ENCODE results near the gene CLPSL2. TPM values are rescaled to one million over a fixed set of nuclear protein-coding genes. Genes with fewer than 3 reads are reported as not detected.

The CLPSL2 gene
- total RNA-seq, 4 donors from 2014 or later = not detected

DNA sequence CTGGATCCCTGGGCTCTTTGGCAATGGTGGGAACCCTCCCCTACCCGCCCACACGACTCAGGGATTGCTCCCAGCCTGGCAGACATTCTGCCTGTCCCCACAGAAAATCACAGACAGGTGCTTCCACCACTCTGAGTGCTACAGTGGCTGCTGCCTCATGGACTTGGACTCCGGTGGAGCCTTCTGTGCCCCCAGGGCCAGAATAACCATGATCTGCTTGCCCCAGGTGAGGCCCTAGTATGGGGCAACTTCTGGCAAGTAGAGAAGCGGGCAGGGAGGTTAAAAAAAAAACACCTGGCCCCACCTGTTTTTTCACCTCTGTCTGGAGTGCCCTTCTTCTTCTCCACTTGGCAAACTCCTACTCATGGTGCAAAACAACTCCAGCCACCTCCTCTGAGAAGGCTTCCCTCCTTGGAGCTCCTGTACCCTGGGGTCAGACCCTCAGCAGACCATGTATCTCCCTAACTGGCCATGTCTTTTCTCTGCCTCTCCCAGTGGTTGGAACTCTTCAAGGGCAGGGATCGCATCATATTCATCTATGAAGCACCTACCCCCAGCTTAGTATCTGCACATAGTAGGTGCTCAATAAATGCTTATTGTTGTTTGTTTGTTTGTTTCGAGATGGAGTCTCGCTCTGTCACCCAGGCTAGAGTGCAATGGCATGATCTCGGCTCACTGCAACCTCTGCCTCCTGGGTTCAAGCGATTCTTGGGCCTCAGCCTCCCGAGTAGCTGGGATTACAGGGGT lies 1.1 kb downstream of the CLPSL2 start:
- no peak overlapping the region for H3K4me3 ChIP-seq
- no peak for TF ChIP-seq POLR2A (IDR thresholded peaks at IDR 0.05)
- TF ChIP-seq, protein P1, sequence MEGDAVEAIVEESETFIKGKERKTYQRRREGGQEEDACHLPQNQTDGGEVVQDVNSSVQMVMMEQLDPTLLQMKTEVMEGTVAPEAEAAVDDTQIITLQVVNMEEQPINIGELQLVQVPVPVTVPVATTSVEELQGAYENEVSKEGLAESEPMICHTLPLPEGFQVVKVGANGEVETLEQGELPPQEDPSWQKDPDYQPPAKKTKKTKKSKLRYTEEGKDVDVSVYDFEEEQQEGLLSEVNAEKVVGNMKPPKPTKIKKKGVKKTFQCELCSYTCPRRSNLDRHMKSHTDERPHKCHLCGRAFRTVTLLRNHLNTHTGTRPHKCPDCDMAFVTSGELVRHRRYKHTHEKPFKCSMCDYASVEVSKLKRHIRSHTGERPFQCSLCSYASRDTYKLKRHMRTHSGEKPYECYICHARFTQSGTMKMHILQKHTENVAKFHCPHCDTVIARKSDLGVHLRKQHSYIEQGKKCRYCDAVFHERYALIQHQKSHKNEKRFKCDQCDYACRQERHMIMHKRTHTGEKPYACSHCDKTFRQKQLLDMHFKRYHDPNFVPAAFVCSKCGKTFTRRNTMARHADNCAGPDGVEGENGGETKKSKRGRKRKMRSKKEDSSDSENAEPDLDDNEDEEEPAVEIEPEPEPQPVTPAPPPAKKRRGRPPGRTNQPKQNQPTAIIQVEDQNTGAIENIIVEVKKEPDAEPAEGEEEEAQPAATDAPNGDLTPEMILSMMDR (IDR thresholded peaks at IDR 0.05) = no peak
- H3K27me3 ChIP-seq = peaks cover 0 to 14% of the 10 kb centered on the region in 2 donors
- no peak overlapping the region for H3K27ac ChIP-seq
- DNase-seq = no peak
- no peaks in the 10 kb centered on the region for H3K36me3 ChIP-seq
- peaks cover 0 to 7% (median 0%) of the 10 kb centered on the region in 4 donors for H3K4me1 ChIP-seq
- no peaks in the 10 kb centered on the region for H3K9me3 ChIP-seq

DNA sequence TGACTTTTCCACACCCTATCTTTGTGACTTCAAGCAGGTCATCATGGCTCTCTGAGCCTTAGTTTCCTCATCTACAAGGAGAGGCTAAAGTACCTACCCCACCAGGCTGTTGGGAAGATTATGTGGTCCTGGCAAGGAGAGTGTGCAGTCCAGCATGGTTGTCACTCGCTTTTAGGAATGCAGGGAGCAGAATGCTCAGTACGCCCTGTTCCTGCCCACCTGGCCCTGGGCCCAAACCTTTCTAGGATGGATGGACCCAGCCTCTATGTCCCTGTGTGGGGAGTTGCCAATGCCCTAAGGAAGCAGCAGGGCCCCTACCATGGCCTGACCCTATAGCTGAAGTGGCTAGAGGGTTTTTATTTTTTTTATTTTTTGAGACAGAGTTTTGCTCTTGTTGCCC lies 2.0 kb downstream of the CLPSL2 start:
- no peaks in the 10 kb centered on the region for H3K36me3 ChIP-seq
- H3K27ac ChIP-seq = no peak overlapping the region
- DNase-seq = no peak
- peaks cover 0 to 7% (median 0%) of the 10 kb centered on the region in 4 donors for H3K4me1 ChIP-seq
- no peak for TF ChIP-seq POLR2A (IDR thresholded peaks at IDR 0.05)
- TF ChIP-seq, protein P1 (IDR thresholded peaks at IDR 0.05) = no peak
- no peaks in the 10 kb centered on the region for H3K9me3 ChIP-seq
- no peak overlapping the region for H3K4me3 ChIP-seq
- peaks cover 0 to 14% of the 10 kb centered on the region in 2 donors for H3K27me3 ChIP-seq

DNA sequence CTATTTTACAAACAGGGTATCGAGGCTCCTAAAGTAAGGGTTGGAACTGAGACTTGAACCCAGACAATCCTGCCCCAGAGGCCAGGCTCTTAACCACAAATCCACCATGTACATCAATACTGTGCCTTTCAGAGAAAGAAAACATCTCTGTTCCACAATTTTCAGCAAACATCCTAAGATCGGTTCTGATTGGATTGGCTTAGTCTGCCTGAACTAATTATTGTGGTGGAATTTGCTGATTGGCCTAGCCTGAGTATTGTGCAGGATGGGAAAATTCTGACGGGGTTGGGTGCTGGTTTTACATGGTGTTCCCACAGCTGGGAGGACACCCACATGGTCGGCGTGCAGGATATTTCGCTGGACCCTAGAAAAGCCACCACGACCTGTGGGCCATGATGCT lies 4.3 kb downstream of the CLPSL2 start, which contains the start of gene CLPSL1:
Gene CLPSL1 (plus strand): TSS at position 301 of the 400 bp plus-strand sequence. CDS start 92 bp downstream, at position 393.
- Histone ChIP-seq H3K36me3 (no peaks in the 10 kb centered on the region), H3K27ac (no peak within 1 kb of the TSS), H3K4me1 (peaks cover 0 to 7% (median 0%) of the 10 kb centered on the region in 4 donors), H3K4me3 (no peak within 1 kb of the TSS), H3K9me3 (no peaks in the 10 kb centered on the region), H3K27me3 (peaks cover 0 to 11% of the 10 kb centered on the region in 2 donors)
- DNase-seq = no peak
- no peak for TF ChIP-seq POLR2A (IDR thresholded peaks at IDR 0.05)
- TF ChIP-seq, protein P1 (IDR thresholded peaks at IDR 0.05) = no peak

DNA sequence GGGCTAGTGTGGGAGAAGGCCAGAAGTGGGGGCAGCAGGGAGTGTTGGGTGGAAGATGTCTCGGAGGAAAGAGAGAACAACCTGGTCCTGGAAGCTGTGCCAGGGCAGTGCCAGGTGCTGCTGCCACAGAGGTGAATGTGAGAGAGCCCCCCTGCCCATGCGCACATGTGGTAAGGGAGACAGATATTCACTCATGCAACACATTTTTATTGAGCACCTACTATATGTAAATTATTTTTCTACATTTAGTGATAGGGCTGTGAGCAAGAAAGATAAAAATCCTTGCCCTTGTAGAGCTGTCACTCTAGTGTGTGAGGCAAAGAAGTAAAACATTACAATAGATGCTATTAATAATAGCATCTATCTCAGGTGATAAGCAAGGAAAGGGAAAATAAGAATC lies 4.9 kb downstream of the CLPSL2 start:
- DNase-seq = no peak
- no peak for TF ChIP-seq POLR2A (IDR thresholded peaks at IDR 0.05)
- TF ChIP-seq, protein P1 (IDR thresholded peaks at IDR 0.05) = no peak
- no peaks in the 10 kb centered on the region for H3K36me3 ChIP-seq
- peaks cover 0 to 5% (median 0%) of the 10 kb centered on the region in 4 donors for H3K4me1 ChIP-seq
- H3K27me3 ChIP-seq = peaks cover 0 to 5% of the 10 kb centered on the region in 2 donors
- no peaks in the 10 kb centered on the region for H3K9me3 ChIP-seq
- no peak overlapping the region for H3K27ac ChIP-seq
- no peak overlapping the region for H3K4me3 ChIP-seq

DNA sequence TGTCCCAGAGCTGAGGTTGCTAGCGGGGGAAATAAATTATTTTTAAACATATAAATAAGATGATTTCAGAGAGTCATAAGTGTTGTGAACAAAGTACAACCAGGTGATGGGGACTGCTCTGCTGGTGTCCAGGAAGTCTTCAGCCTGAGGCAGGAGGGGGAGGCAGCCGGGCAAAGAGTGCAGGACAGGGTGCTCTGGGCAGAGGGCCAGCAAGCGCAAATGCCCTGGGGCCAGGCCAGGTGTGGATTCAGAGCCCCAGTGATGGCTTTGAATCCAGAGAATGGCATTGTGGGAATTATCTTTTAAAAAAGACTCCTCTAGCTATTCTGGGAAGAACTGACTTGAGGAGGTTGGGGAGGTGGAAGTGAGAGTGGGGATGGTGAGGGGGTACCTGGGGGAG lies 6.0 kb downstream of the CLPSL2 start:
- Histone ChIP-seq H3K27ac (no peak overlapping the region), H3K4me1 (no peaks in the 10 kb centered on the region), H3K4me3 (no peak overlapping the region), H3K36me3 (no peaks in the 10 kb centered on the region), H3K9me3 (no peaks in the 10 kb centered on the region), H3K27me3 (peaks cover 0 to 3% of the 10 kb centered on the region in 2 donors)
- TF ChIP-seq, protein P1 (IDR thresholded peaks at IDR 0.05) = no peak
- no peak for TF ChIP-seq POLR2A (IDR thresholded peaks at IDR 0.05)
- no peak for DNase-seq

Data from Peyer's patch (tissue), 4 donors.